Stimulated activated CD4-positive, alpha-beta T cell treated with anti-CD3 and anti-CD28 coated beads, Interleukin-15, amount 100 ng/mL, for 24 hours (primary cell): ENCODE results near the gene TIAM1.

Experiments
- DNase-seq: peaks from one replicate; pipeline ENCODE4 v3.0.0-alpha.2; 2020

TIAM1 gene

DNA sequence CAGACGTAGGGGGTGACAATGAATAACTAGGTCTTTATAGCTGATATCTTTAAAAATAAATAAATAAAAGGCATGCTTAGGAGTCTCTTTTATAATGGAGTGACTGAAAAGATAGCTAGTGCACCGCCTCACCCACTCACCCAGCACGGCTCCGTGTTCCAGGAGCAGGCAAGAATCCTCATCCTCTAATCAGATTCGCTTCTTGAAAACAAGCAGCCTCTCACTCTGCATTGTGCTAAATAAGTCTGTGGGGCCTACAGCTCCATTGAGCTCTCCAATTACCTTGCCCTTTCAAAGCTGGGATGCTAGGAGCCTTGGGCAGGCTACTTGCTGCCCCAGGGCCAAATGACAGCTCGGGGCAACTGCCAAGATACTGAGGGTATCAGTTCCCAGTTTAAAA is 91.5 kb downstream of the TIAM1 start:
- no peak for DNase-seq

- no peak for DNase-seq
Measured at GRCh38 chr21:31252091-31252490, 92.0 kb downstream of the TIAM1 start.

DNA sequence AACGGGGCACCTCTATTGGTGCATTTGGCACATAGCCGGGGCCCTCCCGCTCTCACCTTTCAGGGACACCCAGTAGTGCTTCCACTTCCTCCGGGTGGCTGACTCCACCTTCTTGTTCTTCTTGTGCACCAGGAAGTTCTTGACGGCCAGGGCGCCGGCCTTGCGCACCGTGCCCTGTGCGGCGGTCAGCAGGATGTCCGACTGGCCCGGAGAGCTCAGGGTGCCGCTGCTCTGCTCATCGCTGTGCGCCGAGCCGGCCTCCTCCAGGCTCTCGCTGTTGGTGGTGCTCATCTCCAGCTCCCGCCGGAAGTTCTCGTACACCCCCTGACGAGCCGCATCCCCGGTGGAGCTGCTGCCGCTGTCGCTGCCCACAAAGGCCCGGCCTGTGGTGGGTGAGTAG is 92.4 kb downstream of the TIAM1 start:
- DNase-seq = no peak

GRCh38 chr21:31248598-31248997 is 95.5 kb downstream of the TIAM1 start:
- DNase-seq = no peak

- DNase-seq = no peak
Measured at GRCh38 chr21:31243611-31244010, 100.5 kb downstream of the TIAM1 start.

DNA sequence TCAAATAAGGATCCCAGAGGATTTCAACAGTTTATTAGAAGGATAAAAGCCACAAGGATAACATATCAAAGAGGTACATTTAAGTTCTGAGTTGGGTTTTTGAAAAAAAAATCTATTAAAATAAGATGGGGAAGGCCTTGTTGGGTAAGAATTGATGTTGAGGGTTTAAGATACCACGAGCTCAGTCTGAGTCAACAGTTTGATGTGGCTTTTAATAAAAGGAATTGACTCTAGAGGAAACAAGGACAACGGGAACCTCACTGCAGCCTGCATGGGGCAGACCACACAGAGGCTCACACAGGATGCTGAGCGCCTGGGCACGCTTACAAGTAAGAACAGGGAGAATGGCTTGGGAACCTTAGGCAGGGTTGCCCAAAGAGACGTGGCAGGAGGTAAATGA is 107.5 kb downstream of the TIAM1 start:
- DNase-seq = peak; percentile 18

DNA sequence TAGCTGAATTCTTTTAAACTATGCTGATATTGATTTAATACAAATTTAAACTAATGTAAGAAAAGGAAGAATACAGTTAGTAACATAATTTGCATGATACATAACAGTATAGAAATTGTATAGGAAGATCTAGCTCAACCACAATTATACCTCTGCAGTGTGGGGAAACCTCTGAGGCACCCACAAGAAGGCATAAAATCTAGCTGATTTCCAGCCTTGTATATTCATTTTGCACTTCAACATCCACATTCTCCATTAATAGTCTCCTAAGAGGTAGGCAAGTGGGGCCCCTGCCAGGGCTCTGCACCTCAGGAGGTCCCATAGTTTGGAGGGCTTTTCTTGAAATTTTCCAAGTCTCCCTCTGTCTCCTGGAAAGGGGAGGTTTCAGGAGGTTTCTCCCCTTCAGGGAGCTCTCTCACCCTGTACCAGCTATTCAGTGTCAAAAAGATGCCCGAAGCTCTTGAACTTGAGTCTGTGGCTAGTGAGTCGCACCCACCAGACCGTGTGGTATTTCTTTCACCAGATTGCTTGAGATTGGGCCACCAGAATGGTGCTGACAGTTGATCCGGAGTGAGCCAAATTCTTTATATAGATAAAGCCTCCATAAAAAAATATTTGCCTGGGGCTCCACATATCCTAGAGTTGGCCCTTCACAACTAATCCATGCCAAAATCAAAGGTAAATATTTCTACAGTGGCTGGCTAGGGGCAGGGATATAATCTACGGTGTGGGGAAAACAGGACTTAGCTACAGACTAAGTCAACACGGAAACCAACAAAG is 108.2 kb downstream of the TIAM1 start:
- peak; percentile 7 for DNase-seq

- DNase-seq = no peak
Measured at GRCh38 chr21:31234936-31235335, 109.1 kb downstream of the TIAM1 start.

DNA sequence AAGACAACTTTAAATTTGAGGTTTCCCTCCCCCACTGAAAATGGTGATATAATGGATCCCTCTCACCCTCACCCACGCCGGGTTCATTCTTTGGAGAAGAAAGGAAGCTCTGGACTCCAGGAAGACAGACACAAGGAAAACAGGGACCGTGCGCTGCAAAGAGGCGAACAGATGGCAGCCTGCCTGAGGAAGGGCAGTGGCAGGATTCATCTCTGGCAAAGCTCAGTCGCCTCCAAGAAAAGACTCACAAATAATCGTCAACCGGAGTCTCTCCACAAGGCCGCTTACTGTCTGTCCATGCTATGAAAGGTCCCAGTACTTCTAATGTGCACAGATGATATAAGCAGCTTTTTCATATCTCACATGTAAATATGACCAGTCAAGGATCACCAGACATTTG is 110.3 kb downstream of the TIAM1 start:
- DNase-seq = no peak

- DNase-seq = no peak
Measured at GRCh38 chr21:31232344-31232743, 111.7 kb downstream of the TIAM1 start.

GRCh38 chr21:31230937-31231336 is 113.1 kb downstream of the TIAM1 start:
- DNase-seq = no peak

GRCh38 chr21:31228723-31229122 is 115.3 kb downstream of the TIAM1 start:
- peak; percentile 15 for DNase-seq

GRCh38 chr21:31225713-31226112 is 118.3 kb downstream of the TIAM1 start:
- no peak for DNase-seq

DNA sequence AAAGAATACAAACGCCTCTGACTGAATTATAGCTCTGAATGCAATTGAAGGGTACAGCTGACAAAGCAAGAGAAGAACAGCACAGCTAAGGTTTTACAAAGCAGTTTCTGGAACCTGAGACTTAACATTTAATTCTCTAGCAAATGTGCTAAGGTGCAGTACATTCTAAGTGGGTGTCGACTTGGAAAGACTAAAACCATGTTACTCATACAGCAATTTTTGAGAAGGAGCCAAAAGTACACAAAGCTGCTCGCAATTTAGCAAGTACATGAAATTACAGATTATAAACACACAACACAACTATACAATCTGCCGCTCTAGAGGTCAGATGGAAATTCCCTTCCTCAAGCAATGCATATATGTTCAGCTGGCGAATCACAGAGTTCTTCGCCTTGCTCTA is 121.9 kb downstream of the TIAM1 start:
- DNase-seq = no peak

- no peak for DNase-seq
Measured at GRCh38 chr21:31221043-31221442, 123.0 kb downstream of the TIAM1 start.

DNA sequence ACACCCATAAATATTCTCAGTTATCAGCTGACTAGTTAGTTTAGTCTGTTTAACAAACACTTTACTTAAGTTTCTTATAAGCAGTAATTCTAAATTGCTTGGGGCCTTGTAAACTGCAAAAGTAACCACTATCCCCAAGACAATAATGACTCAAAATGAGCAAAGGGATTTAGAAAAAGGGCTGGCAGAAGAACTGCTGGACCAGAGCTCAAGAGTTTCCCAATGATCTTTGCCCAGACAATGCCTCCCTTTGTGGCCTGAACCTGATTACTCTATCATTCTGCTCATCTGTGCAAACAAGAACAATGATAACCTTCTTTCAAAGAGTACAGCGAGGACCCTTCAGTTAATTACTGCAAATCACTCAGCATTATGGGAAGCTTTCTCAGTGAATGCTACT is 123.5 kb downstream of the TIAM1 start:
- no peak for DNase-seq

DNA sequence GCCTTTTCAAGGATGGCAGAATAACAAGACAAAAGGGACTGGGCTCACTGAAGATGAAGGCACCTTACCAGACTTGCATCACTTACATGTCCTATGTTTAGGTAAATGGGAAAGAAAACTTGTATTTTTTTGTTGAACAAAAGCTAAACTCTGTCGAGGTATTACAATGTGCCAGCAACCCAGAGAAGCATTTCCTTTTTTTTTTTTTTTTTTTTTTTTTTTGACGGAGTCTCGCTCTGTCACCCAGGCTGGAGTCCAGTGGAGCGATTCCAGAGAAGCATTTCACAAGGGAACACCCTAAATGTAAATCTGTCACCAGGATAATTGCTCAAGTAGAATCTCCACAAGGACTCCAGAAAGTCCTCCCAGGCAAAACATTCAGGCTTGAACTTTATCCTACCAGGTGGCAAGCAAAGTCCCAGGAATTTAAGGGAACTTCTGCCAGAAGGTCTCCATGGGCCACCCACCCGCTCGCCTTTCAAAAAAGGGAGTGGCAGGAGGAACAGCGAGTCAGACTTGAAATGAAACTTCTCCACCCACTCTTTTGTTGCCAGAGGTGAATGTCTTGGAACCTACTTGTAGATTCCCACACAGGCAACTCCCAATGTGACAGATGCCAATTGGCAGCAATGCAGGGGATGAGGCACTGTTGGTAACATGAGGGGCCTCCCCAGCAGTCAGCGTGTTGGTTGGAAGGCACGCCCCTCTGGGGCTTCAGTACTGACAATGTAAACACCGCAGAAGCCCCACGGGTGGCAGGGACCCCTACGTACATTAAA is 125.0 kb downstream of the TIAM1 start:
- DNase-seq = peak; percentile 18

DNA sequence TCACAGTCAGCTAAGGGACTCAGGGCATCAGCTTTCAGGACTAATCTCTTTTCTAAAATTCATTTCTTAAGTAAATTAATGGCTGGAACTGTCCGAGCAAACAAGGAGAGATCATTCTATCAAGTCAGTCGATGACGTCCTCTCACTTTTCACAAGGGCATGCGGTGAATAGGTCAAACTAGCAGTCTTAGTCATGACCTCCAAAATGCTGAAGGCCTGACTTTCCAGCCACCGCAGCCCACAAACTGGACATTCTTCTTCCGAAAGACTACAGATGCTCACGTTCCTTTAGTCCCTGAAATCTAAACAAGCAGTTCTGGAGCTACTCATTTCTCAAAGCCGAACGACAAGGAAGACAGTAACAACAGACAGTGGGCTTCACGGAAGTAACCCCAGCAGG is 127.9 kb downstream of the TIAM1 start:
- DNase-seq = no peak

DNA sequence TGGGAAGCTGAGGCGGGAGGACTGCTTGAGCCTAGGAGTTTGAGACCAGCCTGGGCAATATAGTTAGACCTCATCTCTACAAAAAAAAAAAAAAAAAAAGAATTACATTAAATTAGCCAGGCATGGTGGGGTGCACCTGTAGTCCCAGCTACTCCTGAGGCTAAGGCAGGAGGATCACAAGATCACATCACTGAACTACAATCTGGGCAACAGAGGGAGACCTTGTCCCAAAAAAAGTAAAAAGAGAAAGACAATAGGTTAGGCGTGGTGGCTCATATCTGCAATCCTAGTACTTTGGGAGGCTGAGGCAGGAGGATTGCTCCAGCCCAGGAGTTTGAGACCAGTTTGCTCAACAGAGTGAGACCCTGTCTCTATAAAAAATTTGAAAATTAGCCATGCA is 130.3 kb downstream of the TIAM1 start:
- no peak for DNase-seq

- DNase-seq = no peak
Measured at GRCh38 chr21:31211836-31212235, 132.2 kb downstream of the TIAM1 start.

DNA sequence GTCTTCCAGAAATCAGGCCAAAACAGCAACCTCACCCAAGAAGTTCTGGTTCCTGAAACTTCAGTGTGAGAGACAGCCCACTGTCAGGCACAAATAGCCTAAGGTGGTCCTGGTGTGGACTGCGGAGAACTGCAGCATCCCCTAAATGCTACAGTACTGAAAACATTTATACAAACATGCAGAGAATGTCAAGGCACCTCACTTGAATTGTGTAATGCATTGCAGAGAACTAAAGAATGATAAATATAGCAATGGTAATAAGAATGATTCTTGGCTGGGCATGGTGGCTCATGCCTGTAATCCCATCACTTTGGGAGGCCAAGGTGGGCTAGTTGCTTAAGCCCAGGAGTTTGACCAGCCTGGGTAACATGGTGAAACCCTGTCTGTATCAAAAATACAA is 138.6 kb downstream of the TIAM1 start:
- DNase-seq = no peak

DNA sequence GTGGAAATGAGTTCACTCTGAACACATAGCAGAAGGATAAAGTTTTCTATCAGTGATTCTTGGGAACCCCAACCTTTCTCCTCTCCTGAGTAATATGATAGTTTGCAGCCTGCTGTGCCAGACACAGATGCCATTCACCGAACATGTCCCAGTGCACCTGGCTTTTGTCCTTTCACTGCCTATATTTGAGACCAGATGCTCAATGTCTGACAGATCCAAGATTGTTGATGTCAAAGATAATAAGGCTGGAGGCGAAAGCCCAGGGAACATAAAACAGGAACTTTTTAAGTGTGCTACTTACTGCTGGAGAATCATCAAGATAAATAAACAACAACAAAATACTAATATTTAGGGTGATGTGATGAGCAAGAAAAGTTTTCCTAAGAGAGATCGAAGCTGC is 139.3 kb downstream of the TIAM1 start:
- no peak for DNase-seq

- no peak for DNase-seq
Measured at GRCh38 chr21:31203431-31204054, 140.5 kb downstream of the TIAM1 start.

DNA sequence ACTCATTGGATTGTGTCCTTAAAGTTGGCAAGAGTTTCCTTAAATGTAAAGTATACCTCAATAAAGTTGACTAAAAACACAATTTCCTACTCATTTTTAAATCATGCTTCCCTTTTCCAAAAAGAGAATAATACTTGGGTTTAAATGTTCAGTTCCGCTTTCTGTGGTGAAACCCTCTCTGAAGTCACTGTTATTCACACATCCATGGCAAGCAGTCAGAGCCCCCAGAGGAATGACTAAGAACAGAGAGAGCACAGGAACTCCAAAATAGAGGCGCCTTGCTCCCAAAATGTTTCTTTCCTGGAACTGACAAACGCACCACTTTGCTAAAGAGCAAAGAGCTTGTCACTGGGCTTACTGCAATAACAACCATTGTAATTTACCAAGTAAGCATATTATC is 142.5 kb downstream of the TIAM1 start:
- no peak for DNase-seq
